ENCODE data around the gene KRTAP9-3.

DNA sequence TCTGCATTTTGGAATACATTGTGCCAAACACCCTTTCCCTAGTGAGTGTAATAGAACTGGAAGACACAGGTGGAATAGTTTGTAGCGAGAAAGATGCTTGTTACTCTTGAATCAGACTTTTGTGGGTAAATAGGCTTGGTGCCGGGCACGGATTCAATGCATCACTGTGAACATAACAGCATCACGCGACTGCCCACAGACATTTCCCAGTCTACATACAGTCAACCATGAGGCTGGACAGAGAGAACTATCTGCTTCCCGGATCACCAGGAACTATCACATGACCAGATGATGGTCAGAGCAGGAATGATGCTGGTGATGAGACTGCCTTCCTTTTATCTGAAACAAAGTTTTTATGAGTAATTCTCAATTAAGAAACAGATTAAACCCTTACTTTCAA lies 6.2 kb upstream of the KRTAP9-3 start:
- TF ChIP-seq, protein P1, sequence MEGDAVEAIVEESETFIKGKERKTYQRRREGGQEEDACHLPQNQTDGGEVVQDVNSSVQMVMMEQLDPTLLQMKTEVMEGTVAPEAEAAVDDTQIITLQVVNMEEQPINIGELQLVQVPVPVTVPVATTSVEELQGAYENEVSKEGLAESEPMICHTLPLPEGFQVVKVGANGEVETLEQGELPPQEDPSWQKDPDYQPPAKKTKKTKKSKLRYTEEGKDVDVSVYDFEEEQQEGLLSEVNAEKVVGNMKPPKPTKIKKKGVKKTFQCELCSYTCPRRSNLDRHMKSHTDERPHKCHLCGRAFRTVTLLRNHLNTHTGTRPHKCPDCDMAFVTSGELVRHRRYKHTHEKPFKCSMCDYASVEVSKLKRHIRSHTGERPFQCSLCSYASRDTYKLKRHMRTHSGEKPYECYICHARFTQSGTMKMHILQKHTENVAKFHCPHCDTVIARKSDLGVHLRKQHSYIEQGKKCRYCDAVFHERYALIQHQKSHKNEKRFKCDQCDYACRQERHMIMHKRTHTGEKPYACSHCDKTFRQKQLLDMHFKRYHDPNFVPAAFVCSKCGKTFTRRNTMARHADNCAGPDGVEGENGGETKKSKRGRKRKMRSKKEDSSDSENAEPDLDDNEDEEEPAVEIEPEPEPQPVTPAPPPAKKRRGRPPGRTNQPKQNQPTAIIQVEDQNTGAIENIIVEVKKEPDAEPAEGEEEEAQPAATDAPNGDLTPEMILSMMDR (IDR thresholded peaks at IDR 0.05): no peak
- TF ChIP-seq POLR2A (IDR thresholded peaks at IDR 0.05): no peak
